Measurements from ENCODE around the gene PRSS23.

GRCh38 chr11:86787656-86788055, 12.7 kb upstream of the PRSS23 start:
- TF ChIP-seq, protein P1, sequence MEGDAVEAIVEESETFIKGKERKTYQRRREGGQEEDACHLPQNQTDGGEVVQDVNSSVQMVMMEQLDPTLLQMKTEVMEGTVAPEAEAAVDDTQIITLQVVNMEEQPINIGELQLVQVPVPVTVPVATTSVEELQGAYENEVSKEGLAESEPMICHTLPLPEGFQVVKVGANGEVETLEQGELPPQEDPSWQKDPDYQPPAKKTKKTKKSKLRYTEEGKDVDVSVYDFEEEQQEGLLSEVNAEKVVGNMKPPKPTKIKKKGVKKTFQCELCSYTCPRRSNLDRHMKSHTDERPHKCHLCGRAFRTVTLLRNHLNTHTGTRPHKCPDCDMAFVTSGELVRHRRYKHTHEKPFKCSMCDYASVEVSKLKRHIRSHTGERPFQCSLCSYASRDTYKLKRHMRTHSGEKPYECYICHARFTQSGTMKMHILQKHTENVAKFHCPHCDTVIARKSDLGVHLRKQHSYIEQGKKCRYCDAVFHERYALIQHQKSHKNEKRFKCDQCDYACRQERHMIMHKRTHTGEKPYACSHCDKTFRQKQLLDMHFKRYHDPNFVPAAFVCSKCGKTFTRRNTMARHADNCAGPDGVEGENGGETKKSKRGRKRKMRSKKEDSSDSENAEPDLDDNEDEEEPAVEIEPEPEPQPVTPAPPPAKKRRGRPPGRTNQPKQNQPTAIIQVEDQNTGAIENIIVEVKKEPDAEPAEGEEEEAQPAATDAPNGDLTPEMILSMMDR (IDR thresholded peaks at IDR 0.05), result no peak
- TF ChIP-seq POLR2A (IDR thresholded peaks at IDR 0.05), result no peak
